OCI-LY1 (cell line): ENCODE measurements around the gene NOTCH4.

ENCODE experiments used
- H2AFZ ChIP-seq: fragments of 200-600 bp; sonication (generic), shearing (Covaris generic); 2 replicates; pipeline ENCODE4 v1.6.0; 2014; ENCODE audit warnings: antibody characterized with exemption, mild to moderate bottlenecking, low read length
- H3F3A ChIP-seq: fragments of 200-600 bp; sonication (generic), shearing (Covaris generic); 2 replicates; pipeline ENCODE4 v1.6.0; 2014; ENCODE audit warnings: mild to moderate bottlenecking, antibody characterized with exemption, low read length, moderate library complexity; ENCODE audit not compliant: insufficient read depth
- H3K27ac ChIP-seq: fragments of 200-600 bp; sonication (generic); 2 replicates; pipeline ENCODE4 v1.5.1; 2014; ENCODE audit warnings: low read length, mixed run types, mild to moderate bottlenecking, low read depth; ENCODE audit not compliant: poor library complexity, severe bottlenecking
- H3K27me3 ChIP-seq: fragments of 200-600 bp; sonication (generic); 2 replicates; pipeline ENCODE4 v1.6.0; 2014; ENCODE audit warnings: antibody characterized with exemption, mild to moderate bottlenecking, low read length, moderate library complexity; ENCODE audit not compliant: insufficient read depth
- H3K36me3 ChIP-seq: fragments of 200-600 bp; sonication (generic); 2 replicates; pipeline ENCODE4 v1.6.1; 2014; ENCODE audit warnings: mild to moderate bottlenecking, antibody characterized with exemption, low read length, moderate library complexity, mixed read lengths; ENCODE audit not compliant: insufficient read depth
- H3K4me1 ChIP-seq: fragments of 200-600 bp; sonication (generic); 2 replicates; pipeline ENCODE4 v1.5.1; 2014; ENCODE audit warnings: mild to moderate bottlenecking, low read length, moderate library complexity; ENCODE audit not compliant: insufficient read depth, severe bottlenecking
- H3K4me2 ChIP-seq: fragments of 200-600 bp; sonication (generic), shearing (Covaris generic); 2 replicates; pipeline ENCODE4 v1.6.1; 2014; ENCODE audit warnings: low read length
- H3K4me3 ChIP-seq: fragments of 200-600 bp; sonication (generic); 2 replicates; pipeline ENCODE4 v1.5.1; 2014; ENCODE audit warnings: low read length, low read depth, mild to moderate bottlenecking, mixed read lengths; ENCODE audit not compliant: poor library complexity, severe bottlenecking
- H3K79me2 ChIP-seq: fragments of 200-600 bp; shearing (Covaris generic); 2 replicates; pipeline ENCODE4 v1.6.1; 2016; ENCODE audit warnings: mixed run types, low read length, mixed read lengths; ENCODE audit not compliant: insufficient read depth
- H3K9ac ChIP-seq: fragments of 200-600 bp; sonication (generic), shearing (Covaris generic); 2 replicates; pipeline ENCODE4 v1.6.1; 2014; ENCODE audit warnings: mild to moderate bottlenecking, low read length, mixed read lengths
- H3K9me2 ChIP-seq: fragments of 200-600 bp; sonication (generic), shearing (Covaris generic); 2 replicates; pipeline ENCODE4 v1.6.1; 2014; ENCODE audit warnings: low read depth, mild to moderate bottlenecking, low read length, mixed read lengths
- H3K9me3 ChIP-seq: fragments of 200-600 bp; shearing (Covaris generic); 2 replicates; pipeline ENCODE4 v1.6.1; 2014; ENCODE audit warnings: low read length, mixed read lengths
- H4K20me1 ChIP-seq: fragments of 200-600 bp; sonication (generic), shearing (Covaris generic); 2 replicates; pipeline ENCODE4 v1.6.0; 2016; ENCODE audit warnings: mild to moderate bottlenecking, low read length; ENCODE audit not compliant: insufficient read depth
- EZH2 ChIP-seq: fragments of 200-600 bp; sonication (generic), shearing (Covaris generic); IDR thresholded peaks from 2 replicates; pipeline ENCODE4 v1.8.0; 2017; ENCODE audit warnings: borderline replicate concordance, mixed run types, mild to moderate bottlenecking, antibody characterized with exemption, low read length, moderate library complexity, mixed read lengths
- TF ChIP-seq, protein P1 (sequence below): fragments of 200-600 bp; sonication (generic), shearing (Covaris generic); IDR thresholded peaks from 2 replicates; pipeline ENCODE4 v1.5.1; 2017; ENCODE audit warnings: mild to moderate bottlenecking, antibody characterized with exemption, low read length, moderate library complexity, mixed read lengths

Gene NOTCH4

DNA sequence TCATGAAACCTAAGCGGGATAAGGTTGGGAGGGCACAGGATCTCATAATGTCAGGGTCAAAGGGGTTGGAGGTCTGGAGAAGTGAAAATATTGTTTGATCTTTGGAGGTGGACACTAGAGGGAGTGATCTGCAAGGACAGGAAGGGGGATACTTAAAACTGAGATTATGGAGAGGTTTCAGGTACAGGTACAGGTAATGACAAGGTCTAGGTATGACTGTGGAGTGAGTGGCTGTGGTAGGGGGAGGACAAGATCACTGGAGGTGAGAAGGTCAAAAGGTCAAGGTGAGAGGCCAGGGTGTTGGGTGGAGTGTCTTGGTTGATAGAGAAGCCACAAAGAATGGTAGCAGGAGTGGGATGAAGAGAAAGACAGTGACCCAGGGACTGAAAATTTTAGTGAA, 16.8 kb upstream of the NOTCH4 start:
- Histone ChIP-seq H3K79me2 (no peaks in the 10 kb centered on the region), H4K20me1 (no peaks in the 10 kb centered on the region), H3K4me1 (no peaks in the 10 kb centered on the region), H3K9me3 (no peaks in the 10 kb centered on the region), H3K27me3 (no peaks in the 10 kb centered on the region), H3K27ac (no peak overlapping the region), H3K9me2 (no peaks in the 10 kb centered on the region), H3K36me3 (no peaks in the 10 kb centered on the region), H3K4me2 (no peak overlapping the region), H2AFZ (no peak overlapping the region), H3F3A (no peaks in the 10 kb centered on the region), H3K9ac (no peak overlapping the region), H3K4me3 (no peak overlapping the region)
- TF ChIP-seq EZH2: no peak
- TF ChIP-seq, protein P1, sequence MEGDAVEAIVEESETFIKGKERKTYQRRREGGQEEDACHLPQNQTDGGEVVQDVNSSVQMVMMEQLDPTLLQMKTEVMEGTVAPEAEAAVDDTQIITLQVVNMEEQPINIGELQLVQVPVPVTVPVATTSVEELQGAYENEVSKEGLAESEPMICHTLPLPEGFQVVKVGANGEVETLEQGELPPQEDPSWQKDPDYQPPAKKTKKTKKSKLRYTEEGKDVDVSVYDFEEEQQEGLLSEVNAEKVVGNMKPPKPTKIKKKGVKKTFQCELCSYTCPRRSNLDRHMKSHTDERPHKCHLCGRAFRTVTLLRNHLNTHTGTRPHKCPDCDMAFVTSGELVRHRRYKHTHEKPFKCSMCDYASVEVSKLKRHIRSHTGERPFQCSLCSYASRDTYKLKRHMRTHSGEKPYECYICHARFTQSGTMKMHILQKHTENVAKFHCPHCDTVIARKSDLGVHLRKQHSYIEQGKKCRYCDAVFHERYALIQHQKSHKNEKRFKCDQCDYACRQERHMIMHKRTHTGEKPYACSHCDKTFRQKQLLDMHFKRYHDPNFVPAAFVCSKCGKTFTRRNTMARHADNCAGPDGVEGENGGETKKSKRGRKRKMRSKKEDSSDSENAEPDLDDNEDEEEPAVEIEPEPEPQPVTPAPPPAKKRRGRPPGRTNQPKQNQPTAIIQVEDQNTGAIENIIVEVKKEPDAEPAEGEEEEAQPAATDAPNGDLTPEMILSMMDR: no peak

DNA sequence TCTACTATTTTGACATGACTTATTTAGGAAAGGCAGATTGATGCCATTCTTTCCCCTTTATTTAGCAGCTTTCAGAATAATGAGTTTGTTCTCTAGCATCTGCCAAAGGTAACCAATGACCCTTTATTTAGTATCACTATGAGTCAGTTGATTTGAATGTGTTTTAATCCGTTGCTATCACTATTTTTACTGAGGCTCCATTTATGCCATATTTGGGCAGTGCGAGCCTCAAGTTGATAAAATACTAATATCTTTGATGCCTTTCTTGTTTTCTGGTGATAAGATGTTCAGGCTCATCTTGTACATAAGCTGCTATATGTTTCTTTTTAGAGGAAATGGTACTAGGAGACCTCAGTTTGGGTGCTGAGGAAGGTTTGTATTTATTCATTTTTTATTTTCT, 15.6 kb upstream of the NOTCH4 start:
- Histone ChIP-seq H3K36me3 (no peaks in the 10 kb centered on the region), H3K79me2 (no peaks in the 10 kb centered on the region), H3K4me3 (no peak overlapping the region), H3K4me1 (no peaks in the 10 kb centered on the region), H3K27me3 (no peaks in the 10 kb centered on the region), H3K27ac (no peak overlapping the region), H4K20me1 (no peaks in the 10 kb centered on the region), H3K9me2 (no peaks in the 10 kb centered on the region), H2AFZ (no peak overlapping the region), H3F3A (no peaks in the 10 kb centered on the region), H3K4me2 (no peak overlapping the region), H3K9ac (no peak overlapping the region), H3K9me3 (no peaks in the 10 kb centered on the region)
- TF ChIP-seq, protein P1: no peak
- no peak for TF ChIP-seq EZH2

DNA sequence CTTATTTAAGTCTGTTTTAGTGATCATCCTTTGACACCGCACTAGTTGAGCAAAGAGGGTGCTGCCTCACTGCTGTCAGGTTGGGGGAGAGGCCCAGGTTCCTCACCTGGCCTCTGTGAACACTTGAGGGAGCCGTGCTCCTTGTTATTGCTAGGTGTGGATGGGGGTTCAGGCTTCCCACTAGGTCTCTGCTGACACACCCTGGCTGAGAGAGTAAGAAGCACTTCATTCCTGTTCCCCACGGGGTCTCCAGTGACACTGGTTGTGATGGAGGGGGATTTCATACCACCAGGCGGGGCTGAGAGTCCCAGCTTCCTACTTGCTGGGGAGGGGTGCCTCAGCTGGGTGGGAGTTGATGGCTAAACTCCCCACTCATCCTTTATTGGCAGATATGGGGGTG, 11.1 kb upstream of the NOTCH4 start:
- Histone ChIP-seq H3F3A (no peaks in the 10 kb centered on the region), H3K4me3 (no peak overlapping the region), H3K27ac (no peak overlapping the region), H3K27me3 (no peaks in the 10 kb centered on the region), H3K9ac (no peak overlapping the region), H3K4me1 (no peaks in the 10 kb centered on the region), H3K4me2 (no peak overlapping the region), H3K9me2 (no peaks in the 10 kb centered on the region), H3K79me2 (no peaks in the 10 kb centered on the region), H3K36me3 (no peaks in the 10 kb centered on the region), H4K20me1 (no peaks in the 10 kb centered on the region), H3K9me3 (no peaks in the 10 kb centered on the region), H2AFZ (no peak overlapping the region)
- TF ChIP-seq, protein P1: no peak; the same call in 1 of the 2 replicates
- no peak for TF ChIP-seq EZH2
